Left ventricle myocardium inferior (tissue), 1 donor: ENCODE data around the gene XPNPEP2. TPM values are rescaled to one million over a fixed set of nuclear protein-coding genes. Genes with fewer than 3 reads are reported as not detected.

ENCODE experiments used
- DNase-seq: peaks from one replicate; pipeline ENCODE4 v3.0.0-alpha.2; 2020
- H3K27ac ChIP-seq: fragments of 200-600 bp; replicated peaks from 2 replicates; pipeline ENCODE4 v1.8.0; 2021
- H3K27me3 ChIP-seq: fragments of 200-600 bp; 2 replicates; pipeline ENCODE4 v1.8.0; 2021; ENCODE audit warnings: low read depth
- H3K36me3 ChIP-seq: fragments of 200-600 bp; 2 replicates; pipeline ENCODE4 v1.8.0; 2021
- H3K4me1 ChIP-seq: fragments of 200-600 bp; 2 replicates; pipeline ENCODE4 v1.8.0; 2021
- H3K4me3 ChIP-seq: fragments of 200-600 bp; 2 replicates; pipeline ENCODE4 v1.8.0; 2021; ENCODE audit warnings: mild to moderate bottlenecking, moderate library complexity
- H3K9me3 ChIP-seq: fragments of 200-600 bp; replicated peaks from 2 replicates; pipeline ENCODE4 v1.8.0; 2021
- intact Hi-C: fragments of 100-400 bp; cut with micrococcal nuclease; formaldehyde crosslinking; loops from one replicate; pipeline ENCODE4 v1.11.0; 2022
- total RNA-seq: library from RNA; stranded (reverse); fragmentation: NEBNext Ultra II Directional; extraction: Animal tissue kit (Norgen Biotek cat#: 25700); gene quantifications from one replicate; pipeline ENCODE4 v1.2.1, GENCODE V29; 2021
- TF ChIP-seq, protein P1 (sequence below): fragments of 200-600 bp; IDR thresholded peaks from 2 replicates; pipeline ENCODE4 v1.8.0; 2021; ENCODE audit warnings: antibody characterized with exemption, mild to moderate bottlenecking, borderline replicate concordance
- donor health status: DM: no; HTN: yes; CAD: no; lungs with severe emphysema.

XPNPEP2 gene
- total RNA-seq, 1 donor from 2014 or later: 1.3 TPM

DNA sequence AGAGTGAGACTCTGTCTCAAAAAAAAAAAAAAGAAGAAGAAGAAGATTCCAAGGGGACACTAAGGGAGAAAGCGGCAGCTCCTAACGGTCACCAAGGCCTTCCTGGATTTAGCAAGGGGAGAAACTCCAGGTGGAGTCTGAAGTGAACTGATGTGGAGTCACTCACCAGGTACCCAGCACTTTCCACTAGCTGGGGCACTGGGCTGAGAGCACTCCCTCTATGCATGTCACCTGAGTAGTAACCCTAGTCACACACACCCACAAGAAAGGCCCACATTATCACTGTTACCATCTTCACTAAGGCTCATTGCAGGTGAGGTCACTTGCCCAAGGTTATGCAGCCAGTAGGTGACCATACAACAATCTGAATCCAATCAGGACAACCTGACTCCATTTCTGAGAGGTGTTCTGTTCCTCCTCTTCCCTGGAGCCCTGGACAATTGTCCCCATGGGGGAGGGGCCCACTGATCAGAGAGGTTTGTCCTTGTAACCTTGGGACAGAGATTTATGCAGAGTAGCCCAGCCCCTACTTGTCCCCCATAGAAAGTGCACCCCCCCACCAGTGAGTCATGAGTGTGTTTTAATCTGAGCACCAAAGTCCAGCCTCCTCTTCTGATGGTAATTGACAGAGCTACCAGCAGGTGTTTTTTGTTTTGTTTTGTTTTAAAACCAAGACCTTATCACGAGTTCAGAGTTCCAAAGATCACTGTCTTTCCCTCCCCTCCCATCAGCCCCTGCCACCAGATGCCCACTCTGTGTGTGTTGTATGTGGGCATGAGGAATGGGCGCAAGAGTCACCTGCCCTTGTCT, 35.1 kb downstream of the XPNPEP2 start:
- Histone ChIP-seq H3K27me3 (no peaks in the 10 kb centered on the region), H3K4me1 (no peaks in the 10 kb centered on the region), H3K36me3 (no peaks in the 10 kb centered on the region), H3K9me3 (no peaks in the 10 kb centered on the region), H3K4me3 (no peak overlapping the region), H3K27ac (no peak overlapping the region)
- intact Hi-C loops: no loop called here
- no peak for DNase-seq
- TF ChIP-seq, protein P1, sequence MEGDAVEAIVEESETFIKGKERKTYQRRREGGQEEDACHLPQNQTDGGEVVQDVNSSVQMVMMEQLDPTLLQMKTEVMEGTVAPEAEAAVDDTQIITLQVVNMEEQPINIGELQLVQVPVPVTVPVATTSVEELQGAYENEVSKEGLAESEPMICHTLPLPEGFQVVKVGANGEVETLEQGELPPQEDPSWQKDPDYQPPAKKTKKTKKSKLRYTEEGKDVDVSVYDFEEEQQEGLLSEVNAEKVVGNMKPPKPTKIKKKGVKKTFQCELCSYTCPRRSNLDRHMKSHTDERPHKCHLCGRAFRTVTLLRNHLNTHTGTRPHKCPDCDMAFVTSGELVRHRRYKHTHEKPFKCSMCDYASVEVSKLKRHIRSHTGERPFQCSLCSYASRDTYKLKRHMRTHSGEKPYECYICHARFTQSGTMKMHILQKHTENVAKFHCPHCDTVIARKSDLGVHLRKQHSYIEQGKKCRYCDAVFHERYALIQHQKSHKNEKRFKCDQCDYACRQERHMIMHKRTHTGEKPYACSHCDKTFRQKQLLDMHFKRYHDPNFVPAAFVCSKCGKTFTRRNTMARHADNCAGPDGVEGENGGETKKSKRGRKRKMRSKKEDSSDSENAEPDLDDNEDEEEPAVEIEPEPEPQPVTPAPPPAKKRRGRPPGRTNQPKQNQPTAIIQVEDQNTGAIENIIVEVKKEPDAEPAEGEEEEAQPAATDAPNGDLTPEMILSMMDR: no peak

DNA sequence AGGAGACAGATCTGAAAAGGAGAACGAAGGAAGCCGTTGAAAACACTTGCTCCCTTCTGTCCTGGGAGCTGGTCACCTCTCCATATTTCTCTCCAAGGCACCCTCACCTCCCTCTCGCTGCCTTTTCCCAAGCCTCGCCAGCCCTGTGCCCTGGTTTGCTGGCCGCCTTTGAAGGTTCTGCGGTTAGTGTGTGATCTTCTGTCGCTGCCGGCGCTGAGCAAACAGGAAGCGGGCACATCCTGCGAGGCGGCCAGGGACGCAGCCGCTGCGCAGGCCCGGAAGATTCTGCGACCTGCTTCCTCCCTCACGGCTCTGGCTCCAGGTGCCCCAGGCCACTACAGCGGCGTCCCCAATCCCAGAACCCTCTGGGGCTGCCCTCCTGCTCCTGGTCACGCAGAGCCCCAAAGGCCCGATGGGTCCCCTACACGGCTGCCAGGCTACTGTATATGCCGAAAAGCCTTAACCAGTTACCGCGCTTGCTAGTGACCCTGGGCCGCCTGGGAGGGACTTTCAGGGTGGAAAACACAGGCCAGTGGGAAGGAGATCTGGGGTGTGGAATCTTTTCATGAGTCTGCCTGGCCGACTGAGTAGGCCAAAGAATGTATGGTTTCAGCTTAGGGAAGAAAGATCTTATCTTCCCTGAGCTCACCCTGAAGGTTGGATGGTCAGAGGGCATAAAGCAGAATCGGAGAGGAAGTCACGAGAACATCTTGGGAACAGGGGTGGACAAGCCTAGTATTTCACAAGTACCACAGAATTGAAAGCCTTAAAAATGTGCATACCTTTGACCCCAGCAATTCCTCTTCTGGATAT, 38.6 kb downstream of the XPNPEP2 start:
- TF ChIP-seq, protein P1: no peak

DNA sequence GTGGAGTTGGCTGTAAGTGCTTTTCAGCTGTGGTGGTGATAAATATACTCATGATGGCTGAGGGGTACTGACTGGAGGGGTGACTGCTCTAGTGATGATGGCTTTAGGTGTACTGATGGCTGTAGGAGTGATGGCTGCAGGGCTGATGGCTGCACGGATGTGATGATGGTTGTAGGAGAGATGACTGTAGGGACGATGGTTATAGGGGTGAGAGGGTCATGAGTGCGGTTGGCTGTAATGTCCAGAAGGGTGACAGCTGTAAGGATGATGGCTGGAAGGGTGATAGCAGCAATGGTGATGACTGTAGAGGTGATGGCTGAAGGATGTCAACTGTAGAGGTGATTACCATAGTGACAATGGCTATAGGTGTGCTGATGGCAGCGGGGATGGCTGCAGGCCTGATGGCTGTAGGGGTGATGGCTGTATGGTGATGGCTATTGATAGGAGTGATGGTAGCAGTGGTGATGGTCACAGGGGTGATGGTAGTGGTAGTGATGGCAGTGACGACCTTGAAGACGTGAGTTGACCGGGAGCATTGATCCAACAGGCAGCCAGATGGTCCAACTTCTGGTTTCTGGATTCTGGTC, 40.4 kb downstream of the XPNPEP2 start:
- Histone ChIP-seq H3K27ac (no peak overlapping the region), H3K27me3 (no peaks in the 10 kb centered on the region), H3K9me3 (no peaks in the 10 kb centered on the region), H3K4me3 (no peak overlapping the region), H3K36me3 (no peaks in the 10 kb centered on the region), H3K4me1 (no peaks in the 10 kb centered on the region)
- TF ChIP-seq, protein P1: no peak
- intact Hi-C loops: no loop called here
- DNase-seq: no peak

More for the DNA sequence above, 38.6 kb downstream of the XPNPEP2 start:
- Histone ChIP-seq H3K36me3 (no peaks in the 10 kb centered on the region), H3K4me1 (no peaks in the 10 kb centered on the region), H3K9me3 (no peaks in the 10 kb centered on the region), H3K27me3 (no peaks in the 10 kb centered on the region), H3K27ac (peak overlapping the region; percentile 56), H3K4me3 (peak overlapping the region; percentile 29)
- intact Hi-C loops: no loop called here
- DNase-seq: peak; percentile 31

DNA sequence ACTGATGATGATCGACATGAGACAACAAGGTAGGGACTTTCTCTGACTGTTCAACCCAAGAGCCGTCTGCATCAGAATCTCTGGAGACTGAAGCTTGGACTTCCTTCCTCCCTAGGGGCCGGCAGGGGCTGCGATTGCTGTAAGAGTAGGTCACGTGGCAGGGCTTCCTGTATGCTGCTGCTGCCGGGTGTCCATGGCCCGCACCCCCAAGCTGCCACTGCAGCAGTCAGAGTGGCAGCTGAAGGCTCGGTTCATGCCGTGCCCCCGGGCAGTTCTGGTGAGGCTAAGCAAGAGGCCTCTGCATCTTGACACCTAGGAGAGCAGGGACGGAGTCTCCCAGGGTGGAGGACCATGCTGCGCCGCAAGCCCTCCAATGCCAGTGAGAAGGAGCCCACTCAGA, 41.0 kb downstream of the XPNPEP2 start, which contains the start of gene SASH3:
Gene SASH3 (plus strand): TSS at position 203 of the 400 bp plus-strand sequence. CDS start 149 bp downstream, at position 352.
- H3K36me3 ChIP-seq: no peaks in the 10 kb centered on the region
- H3K4me1 ChIP-seq: no peaks in the 10 kb centered on the region
- H3K4me3 ChIP-seq: peak within 1 kb of the TSS; percentile 30
- no peaks in the 10 kb centered on the region for H3K9me3 ChIP-seq
- peak; percentile 39 for DNase-seq
- H3K27ac ChIP-seq: no peak within 1 kb of the TSS
- TF ChIP-seq, protein P1: no peak
- intact Hi-C loops: no loop called here
- H3K27me3 ChIP-seq: no peaks in the 10 kb centered on the region

DNA sequence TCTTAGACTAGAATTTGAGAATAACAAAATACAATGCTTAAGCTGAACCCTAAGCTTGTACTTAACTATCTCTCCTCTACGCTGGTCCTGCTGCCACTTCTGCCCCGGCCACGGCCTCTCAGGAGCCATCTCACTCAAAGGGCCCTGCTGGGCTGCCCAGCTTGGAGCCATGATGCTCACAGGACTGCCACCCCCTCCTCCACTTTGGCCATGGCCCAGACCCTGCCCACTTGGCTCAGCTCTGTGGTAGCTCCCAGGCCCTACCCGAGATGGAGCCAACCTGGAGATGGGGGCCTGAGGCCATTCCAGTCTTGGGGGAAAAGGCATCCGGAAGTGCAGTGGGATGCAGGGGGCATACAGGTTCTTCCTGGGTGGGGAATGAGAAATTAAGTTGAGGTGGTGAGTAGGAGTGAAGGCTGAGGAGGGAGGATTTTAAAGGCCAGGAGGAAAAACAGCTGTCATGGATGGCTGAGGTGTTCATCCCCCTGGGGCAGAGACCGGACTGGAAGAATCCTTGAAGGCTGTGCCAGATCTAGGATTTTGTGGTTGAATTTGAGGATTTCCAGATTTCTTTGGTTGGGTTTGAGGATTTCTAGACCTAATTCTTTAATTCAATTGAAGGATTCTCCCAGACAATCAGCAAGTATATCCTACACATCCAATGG, 41.8 kb downstream of the XPNPEP2 start:
- Histone ChIP-seq H3K9me3 (no peaks in the 10 kb centered on the region), H3K4me3 (peak overlapping the region; percentile 6), H3K4me1 (no peaks in the 10 kb centered on the region), H3K27ac (no peak overlapping the region), H3K27me3 (no peaks in the 10 kb centered on the region), H3K36me3 (no peaks in the 10 kb centered on the region)
- intact Hi-C loops: no loop called here
- TF ChIP-seq, protein P1: no peak
- DNase-seq: no peak
